Adrenal gland (tissue), 5 donors: ENCODE data around the gene TP53I13.

ENCODE experiments used
- CTCF ChIP-seq, 6 experiments: fragments of 450-650 bp in 4 of 6; fragments of 200-600 bp in 2 of 6; sonication (generic) in 1 of 6; IDR thresholded peaks; 1 replicate in 5 of 6; 2 replicates in 1 of 6; pipeline versions ENCODE4 v1.5.1 to v1.8.0; 2016 to 2021; ENCODE audit warnings: antibody characterized with exemption in 6 of 6, mild to moderate bottlenecking in 2 of 6, moderate library complexity in 1 of 6
- POLR2A ChIP-seq, 2 donors: fragments of 450-650 bp; IDR thresholded peaks; one replicate each; pipeline ENCODE4 v1.6.1; 2017; ENCODE audit warnings: antibody characterized with exemption in 2 of 2, mild to moderate bottlenecking in 2 of 2, moderate library complexity in 1 of 2
- donor health status: DM: no; HTN: no; CAD: no.

- TF ChIP-seq CTCF (IDR thresholded peaks at IDR 0.05) = no peak
- TF ChIP-seq POLR2A (IDR thresholded peaks at IDR 0.05) = no peak
Observed at GRCh38 chr17:29607557-29608195, 39.2 kb downstream of the TP53I13 start.
